Raji (cell line): ENCODE data around the gene EEFSEC.

Experiments used
- POLR2A ChIP-seq: IDR thresholded peaks from 2 replicates; pipeline ENCODE4 v1.6.1; 2011; ENCODE audit warnings: low read depth, low read length, control low read depth; ENCODE audit not compliant: insufficient read depth

EEFSEC gene

GRCh38 chr3:128238184-128238489 lies 84.9 kb downstream of the EEFSEC start:
- no peak for TF ChIP-seq POLR2A

- no peak for TF ChIP-seq POLR2A
Measured at GRCh38 chr3:128239304-128239703, 86.0 kb downstream of the EEFSEC start.

GRCh38 chr3:128240232-128240631 lies 87.0 kb downstream of the EEFSEC start:
- TF ChIP-seq POLR2A: no peak

- TF ChIP-seq POLR2A: no peak
Measured at GRCh38 chr3:128241741-128242140, 88.5 kb downstream of the EEFSEC start.

GRCh38 chr3:128242818-128243601 lies 89.7 kb downstream of the EEFSEC start:
- no peak for TF ChIP-seq POLR2A

- no peak for TF ChIP-seq POLR2A
Measured at GRCh38 chr3:128243602-128244504, 90.6 kb downstream of the EEFSEC start.

GRCh38 chr3:128245460-128245859 lies 92.2 kb downstream of the EEFSEC start:
- no peak for TF ChIP-seq POLR2A

- TF ChIP-seq POLR2A: no peak
Measured at GRCh38 chr3:128247666-128248409, 94.6 kb downstream of the EEFSEC start.

- no peak for TF ChIP-seq POLR2A
Measured at GRCh38 chr3:128252083-128252482, 98.8 kb downstream of the EEFSEC start.

GRCh38 chr3:128253150-128253549 lies 99.9 kb downstream of the EEFSEC start:
- TF ChIP-seq POLR2A: no peak

- TF ChIP-seq POLR2A: no peak
Measured at GRCh38 chr3:128254066-128254590, 100.8 kb downstream of the EEFSEC start.

GRCh38 chr3:128254967-128255366 lies 101.7 kb downstream of the EEFSEC start:
- TF ChIP-seq POLR2A: no peak

- TF ChIP-seq POLR2A: no peak
Measured at GRCh38 chr3:128256131-128256530, 102.8 kb downstream of the EEFSEC start.

- no peak for TF ChIP-seq POLR2A
Measured at GRCh38 chr3:128257632-128258031, 104.4 kb downstream of the EEFSEC start.

GRCh38 chr3:128260275-128260674 lies 107.0 kb downstream of the EEFSEC start:
- TF ChIP-seq POLR2A: no peak
